H9 (cell line): Measurements from ENCODE around the gene MALT1. TPM values are rescaled to one million over a fixed set of nuclear protein-coding genes. Genes with fewer than 3 reads are reported as not detected.

Experiments used
- DNase-seq: peaks from one replicate; pipeline ENCODE4 v3.0.0-alpha.2; 2017
- H2AFZ ChIP-seq: one replicate; pipeline ENCODE4 v1.6.1; 2013; ENCODE audit warnings: mild to moderate bottlenecking, low read length, control low read depth, moderate library complexity
- H2AK5ac ChIP-seq: 2 replicates; pipeline ENCODE4 v1.6.1; 2013; ENCODE audit warnings: low read length, control low read depth, mixed read lengths; ENCODE audit not compliant: insufficient read length
- H2BK120ac ChIP-seq: one replicate; pipeline ENCODE4 v1.6.1; 2013; ENCODE audit warnings: low read depth, mild to moderate bottlenecking, low read length, control low read depth, inconsistent platforms; ENCODE audit not compliant: poor library complexity, severe bottlenecking
- H2BK12ac ChIP-seq: 2 replicates; pipeline ENCODE4 v1.6.1; 2013; ENCODE audit warnings: low read length, control low read depth, mixed read lengths, low read depth; ENCODE audit not compliant: insufficient read length
- H2BK15ac ChIP-seq: 2 replicates; pipeline ENCODE4 v1.6.1; 2013; ENCODE audit warnings: low read depth, low read length, control low read depth
- H2BK20ac ChIP-seq: one replicate; pipeline ENCODE4 v1.6.1; 2013; ENCODE audit warnings: low read depth, mild to moderate bottlenecking, low read length, control low read depth, inconsistent platforms; ENCODE audit not compliant: poor library complexity, severe bottlenecking
- H2BK5ac ChIP-seq: 2 replicates; pipeline ENCODE4 v1.6.1; 2013; ENCODE audit warnings: low read length, control low read depth, mixed read lengths; ENCODE audit not compliant: insufficient read length
- H3K14ac ChIP-seq: 2 replicates; pipeline ENCODE4 v1.6.1; 2013; ENCODE audit warnings: low read length, control low read depth; ENCODE audit not compliant: insufficient read depth
- H3K18ac ChIP-seq: 2 replicates; pipeline ENCODE4 v1.6.1; 2013; ENCODE audit warnings: low read depth, mild to moderate bottlenecking, mixed read lengths, low read length, control low read depth; ENCODE audit not compliant: insufficient read length
- H3K23ac ChIP-seq: 2 replicates; pipeline ENCODE4 v1.6.1; 2013; ENCODE audit warnings: low read length, control low read depth, mixed read lengths, low read depth; ENCODE audit not compliant: insufficient read length
- H3K23me2 ChIP-seq: 2 replicates; pipeline ENCODE4 v1.6.1; 2013; ENCODE audit warnings: low read depth, mild to moderate bottlenecking, mixed read lengths, low read length, control low read depth; ENCODE audit not compliant: insufficient read length, poor library complexity, severe bottlenecking
- H3K27ac ChIP-seq: 2 replicates; pipeline ENCODE4 v1.5.1; 2013; ENCODE audit warnings: low read length, control low read depth, mixed read lengths, low read depth; ENCODE audit not compliant: insufficient read length
- H3K27me3 ChIP-seq: 2 replicates; pipeline ENCODE4 v1.6.1; 2013; ENCODE audit warnings: low read length, control low read depth, inconsistent platforms; ENCODE audit not compliant: insufficient read depth
- H3K4ac ChIP-seq: 2 replicates; pipeline ENCODE4 v1.6.1; 2013; ENCODE audit warnings: low read depth, mild to moderate bottlenecking, control low read depth, inconsistent platforms, low read length, moderate library complexity
- H3K4me1 ChIP-seq: 2 replicates; pipeline ENCODE4 v1.6.1; 2013; ENCODE audit warnings: low read length, control low read depth, inconsistent platforms; ENCODE audit not compliant: insufficient read depth
- H3K4me2 ChIP-seq: 2 replicates; pipeline ENCODE4 v1.6.1; 2013; ENCODE audit warnings: low read length, control low read depth, mixed read lengths; ENCODE audit not compliant: insufficient read length, insufficient read depth
- H3K56ac ChIP-seq: 2 replicates; pipeline ENCODE4 v1.6.1; 2013; ENCODE audit warnings: low read depth, mild to moderate bottlenecking, mixed read lengths, low read length, control low read depth; ENCODE audit not compliant: insufficient read length
- H3K79me1 ChIP-seq: 2 replicates; pipeline ENCODE4 v1.6.1; 2013; ENCODE audit warnings: low read depth, mild to moderate bottlenecking, moderate library complexity, low read length, control low read depth, inconsistent platforms; ENCODE audit not compliant: insufficient read depth, poor library complexity, severe bottlenecking
- H3K79me2 ChIP-seq: 2 replicates; pipeline ENCODE4 v1.6.1; 2013; ENCODE audit warnings: low read length, control low read depth, inconsistent platforms; ENCODE audit not compliant: insufficient read depth
- H3K9ac ChIP-seq: 2 replicates; pipeline ENCODE4 v1.6.1; 2013; ENCODE audit warnings: low read length, control low read depth, mixed read lengths; ENCODE audit not compliant: insufficient read length; ENCODE audit errors: extremely low read depth
- H3K9me3 ChIP-seq: one replicate; pipeline ENCODE4 v1.6.1; 2013; ENCODE audit warnings: low read depth, low read length, inconsistent platforms; ENCODE audit not compliant: control insufficient read depth
- H3T11ph ChIP-seq: one replicate; pipeline ENCODE4 v1.6.1; 2013; ENCODE audit warnings: mild to moderate bottlenecking, low read length, control low read depth, inconsistent platforms
- H4K20me1 ChIP-seq: one replicate; pipeline ENCODE4 v1.6.1; 2013; ENCODE audit not compliant: control insufficient read depth, insufficient read length, insufficient read depth
- H4K5ac ChIP-seq: 2 replicates; pipeline ENCODE4 v1.6.1; 2013; ENCODE audit warnings: low read depth, mild to moderate bottlenecking, mixed read lengths, low read length, control low read depth; ENCODE audit not compliant: insufficient read length
- H4K8ac ChIP-seq: replicated peaks from 2 replicates; pipeline ENCODE4 v1.6.1; 2013; ENCODE audit warnings: low read length, control low read depth, mixed read lengths, low read depth; ENCODE audit not compliant: insufficient read length
- H4K91ac ChIP-seq: 2 replicates; pipeline ENCODE4 v1.6.1; 2013; ENCODE audit warnings: low read depth, mild to moderate bottlenecking, moderate library complexity, mixed read lengths, low read length, control low read depth; ENCODE audit not compliant: insufficient read length
- H3K27ac Mint-ChIP-seq, 3 experiments: 2 replicates in 2 of 3; 3 replicates in 1 of 3; pipeline ENCODE4 v1.8.0; 2020 to 2021; ENCODE audit warnings: mixed read lengths in 3 of 3, mild to moderate bottlenecking in 1 of 3, moderate library complexity in 1 of 3
- H3K27me3 Mint-ChIP-seq: 2 replicates; pipeline ENCODE4 v1.8.0; 2021; ENCODE audit warnings: low read depth, mild to moderate bottlenecking, moderate library complexity, mixed read lengths
- H3K36me3 Mint-ChIP-seq, 3 experiments: 2 replicates in 2 of 3; 3 replicates in 1 of 3; pipeline ENCODE4 v1.8.0; 2020 to 2021; ENCODE audit warnings: low read depth in 3 of 3, mixed read lengths in 3 of 3; ENCODE audit not compliant: insufficient read depth in 1 of 3
- H3K4me1 Mint-ChIP-seq, 2 experiments: 2 replicates each; pipeline ENCODE4 v1.8.0; 2020; ENCODE audit warnings: mixed read lengths in 2 of 2
- H3K4me3 Mint-ChIP-seq, 2 experiments: 2 replicates in 1 of 2; 3 replicates in 1 of 2; pipeline ENCODE4 v1.8.0; 2020 to 2021; ENCODE audit warnings: mild to moderate bottlenecking in 2 of 2, mixed read lengths in 2 of 2, moderate library complexity in 1 of 2
- H3K9me3 Mint-ChIP-seq, 2 experiments: 2 replicates in 1 of 2; 3 replicates in 1 of 2; pipeline ENCODE4 v1.8.0; 2020; ENCODE audit warnings: mild to moderate bottlenecking in 2 of 2, mixed read lengths in 2 of 2, moderate library complexity in 1 of 2
- whole genome bisulfite sequencing: extraction: QIAGEN DNeasy Blood & Tissue Kit; methylation state at CpG from one replicate; pipeline ENCODE4 v1.1.7; 2013; ENCODE audit warnings: missing lambda C conversion rate, low lambda C conversion rate, mixed read lengths; ENCODE audit not compliant: insufficient read length; ENCODE audit errors: extremely low coverage; 5-methylcytosine and 5-hydroxymethylcytosine counted together
- total RNA-seq: library from RNA; stranded (reverse); gene quantifications from 2 replicates; pipeline ENCODE4 v1.2.1, GENCODE V29; 2021
- TF ChIP-seq, protein P1 (sequence below): fragments of 200-600 bp; sonication (generic); conservative IDR thresholded peaks from 3 replicates; pipeline ENCODE4 v1.8.0; 2021; ENCODE audit warnings: antibody characterized with exemption, mild to moderate bottlenecking

MALT1 gene
- total RNA-seq, 1 experiment from 2014 or later, result 18.1 TPM

DNA sequence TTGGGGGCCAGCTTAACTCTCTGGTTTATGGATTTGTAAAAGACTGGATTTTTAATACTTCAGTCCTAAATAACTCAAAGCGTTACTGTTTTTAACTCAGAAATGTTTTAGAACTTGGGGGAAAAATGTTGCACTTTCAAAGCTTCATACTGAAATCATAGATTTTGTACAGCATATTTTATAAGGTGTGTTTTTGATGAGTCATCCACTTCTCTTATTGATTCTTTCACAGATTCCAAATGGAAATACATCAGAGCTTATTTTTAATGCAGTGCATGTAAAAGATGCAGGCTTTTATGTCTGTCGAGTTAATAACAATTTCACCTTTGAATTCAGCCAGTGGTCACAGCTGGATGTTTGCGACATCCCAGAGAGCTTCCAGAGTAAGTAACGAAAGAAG, 28.9 kb downstream of the MALT1 start:
- Histone ChIP-seq H3K56ac (no peak overlapping the region), H3K23ac (no peak overlapping the region), H4K20me1 (no peaks in the 10 kb centered on the region), H4K5ac (no peak overlapping the region), H4K91ac (no peak overlapping the region), H2BK15ac (no peak overlapping the region), H2BK20ac (no peak overlapping the region), H2BK120ac (no peak overlapping the region), H3T11ph (no peak overlapping the region), H3K9ac (no peak overlapping the region), H3K27ac (no peak overlapping the region), H2AFZ (no peak overlapping the region), H3K4me1 (no peaks in the 10 kb centered on the region), H3K14ac (no peak overlapping the region), H3K27me3 (no peaks in the 10 kb centered on the region), H3K4me2 (no peak overlapping the region), H2AK5ac (no peak overlapping the region), H3K79me2 (no peaks in the 10 kb centered on the region), H2BK12ac (no peak overlapping the region), H2BK5ac (no peak overlapping the region), H3K9me3 (no peaks in the 10 kb centered on the region), H3K18ac (no peak overlapping the region), H3K23me2 (no peaks in the 10 kb centered on the region), H3K4ac (no peak overlapping the region), H3K79me1 (no peaks in the 10 kb centered on the region), H4K8ac (no peak overlapping the region)
- no peak for DNase-seq
- H3K36me3 Mint-ChIP-seq, result peaks cover 13 to 34% (median 28%) of the 10 kb centered on the region in 3 experiments; a peak in 6 of 7 replicates
- H3K4me1 Mint-ChIP-seq, result peaks cover 7 to 9% of the 10 kb centered on the region in 2 experiments
- no peak overlapping the region for H3K27ac Mint-ChIP-seq
- H3K4me3 Mint-ChIP-seq, result no peak overlapping the region
- H3K9me3 Mint-ChIP-seq, result no peaks in the 10 kb centered on the region
- no peaks in the 10 kb centered on the region for H3K27me3 Mint-ChIP-seq
- WGBS, result no CpG with 5 or more reads among the region's 4 CpGs
- TF ChIP-seq, protein P1, sequence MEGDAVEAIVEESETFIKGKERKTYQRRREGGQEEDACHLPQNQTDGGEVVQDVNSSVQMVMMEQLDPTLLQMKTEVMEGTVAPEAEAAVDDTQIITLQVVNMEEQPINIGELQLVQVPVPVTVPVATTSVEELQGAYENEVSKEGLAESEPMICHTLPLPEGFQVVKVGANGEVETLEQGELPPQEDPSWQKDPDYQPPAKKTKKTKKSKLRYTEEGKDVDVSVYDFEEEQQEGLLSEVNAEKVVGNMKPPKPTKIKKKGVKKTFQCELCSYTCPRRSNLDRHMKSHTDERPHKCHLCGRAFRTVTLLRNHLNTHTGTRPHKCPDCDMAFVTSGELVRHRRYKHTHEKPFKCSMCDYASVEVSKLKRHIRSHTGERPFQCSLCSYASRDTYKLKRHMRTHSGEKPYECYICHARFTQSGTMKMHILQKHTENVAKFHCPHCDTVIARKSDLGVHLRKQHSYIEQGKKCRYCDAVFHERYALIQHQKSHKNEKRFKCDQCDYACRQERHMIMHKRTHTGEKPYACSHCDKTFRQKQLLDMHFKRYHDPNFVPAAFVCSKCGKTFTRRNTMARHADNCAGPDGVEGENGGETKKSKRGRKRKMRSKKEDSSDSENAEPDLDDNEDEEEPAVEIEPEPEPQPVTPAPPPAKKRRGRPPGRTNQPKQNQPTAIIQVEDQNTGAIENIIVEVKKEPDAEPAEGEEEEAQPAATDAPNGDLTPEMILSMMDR, result no peak
